Activated naive CD4-positive, alpha-beta T cell treated with anti-CD3 and anti-CD28 coated beads, Interleukin-2, amount 50 U/mL, for 24 hours (primary cell): ENCODE results near the gene IGLL5.

Experiments
- H3K27ac Mint-ChIP-seq: one replicate; pipeline ENCODE4 v1.8.0; 2021; ENCODE audit warnings: mild to moderate bottlenecking, mixed read lengths
- H3K27me3 Mint-ChIP-seq: one replicate; pipeline ENCODE4 v1.8.0; 2021; ENCODE audit warnings: mixed read lengths
- H3K36me3 Mint-ChIP-seq: one replicate; pipeline ENCODE4 v1.8.0; 2021; ENCODE audit warnings: mixed read lengths
- H3K4me1 Mint-ChIP-seq: one replicate; pipeline ENCODE4 v1.8.0; 2021; ENCODE audit warnings: mixed read lengths
- H3K4me3 Mint-ChIP-seq: one replicate; pipeline ENCODE4 v1.8.0; 2021; ENCODE audit warnings: mild to moderate bottlenecking, mixed read lengths
- H3K9me3 Mint-ChIP-seq: one replicate; pipeline ENCODE4 v1.8.0; 2021; ENCODE audit warnings: mixed read lengths

The IGLL5 gene

GRCh38 chr22:22887621-22888503 is at the start of gene IGLL5:
TSS of gene IGLL5 (plus strand) at chr22:22887816. CDS start at chr22:22888054, 238 bp downstream.
- no peaks in the 10 kb centered on the region for H3K36me3 Mint-ChIP-seq
- no peak within 1 kb of the TSS for H3K27ac Mint-ChIP-seq
- H3K9me3 Mint-ChIP-seq: no peaks in the 10 kb centered on the region
- H3K27me3 Mint-ChIP-seq: no peaks in the 10 kb centered on the region
- H3K4me3 Mint-ChIP-seq: no peak within 1 kb of the TSS
- H3K4me1 Mint-ChIP-seq: no peaks in the 10 kb centered on the region

- no peaks in the 10 kb centered on the region for H3K9me3 Mint-ChIP-seq
- H3K36me3 Mint-ChIP-seq: peaks cover 3% of the 10 kb centered on the region
- no peak overlapping the region for H3K4me3 Mint-ChIP-seq
- H3K27ac Mint-ChIP-seq: no peak overlapping the region
- peaks cover 23% of the 10 kb centered on the region for H3K4me1 Mint-ChIP-seq
- H3K27me3 Mint-ChIP-seq: no peaks in the 10 kb centered on the region
Measured at GRCh38 chr22:22838148-22838786, 49.3 kb upstream of the IGLL5 start.

GRCh38 chr22:22839570-22840314 is 47.9 kb upstream of the IGLL5 start:
- Mint-ChIP-seq H3K9me3 (no peaks in the 10 kb centered on the region), H3K36me3 (peaks cover 3% of the 10 kb centered on the region), H3K27ac (no peak overlapping the region), H3K4me1 (peaks cover 33% of the 10 kb centered on the region), H3K4me3 (no peak overlapping the region), H3K27me3 (no peaks in the 10 kb centered on the region)

- Mint-ChIP-seq H3K27me3 (no peaks in the 10 kb centered on the region), H3K4me3 (no peak overlapping the region), H3K36me3 (peaks cover 3% of the 10 kb centered on the region), H3K27ac (no peak overlapping the region), H3K4me1 (peaks cover 43% of the 10 kb centered on the region), H3K9me3 (no peaks in the 10 kb centered on the region)
Measured at GRCh38 chr22:22840780-22841179, 46.8 kb upstream of the IGLL5 start.

GRCh38 chr22:22841598-22841997 is 46.0 kb upstream of the IGLL5 start:
- H3K9me3 Mint-ChIP-seq: no peaks in the 10 kb centered on the region
- peaks cover 46% of the 10 kb centered on the region for H3K4me1 Mint-ChIP-seq
- peaks cover 3% of the 10 kb centered on the region for H3K36me3 Mint-ChIP-seq

GRCh38 chr22:22842085-22842484 is 45.5 kb upstream of the IGLL5 start:
- no peaks in the 10 kb centered on the region for H3K9me3 Mint-ChIP-seq
- H3K4me1 Mint-ChIP-seq: peaks cover 47% of the 10 kb centered on the region
- no peak overlapping the region for H3K27ac Mint-ChIP-seq
- no peaks in the 10 kb centered on the region for H3K27me3 Mint-ChIP-seq
- peaks cover 3% of the 10 kb centered on the region for H3K36me3 Mint-ChIP-seq
- no peak overlapping the region for H3K4me3 Mint-ChIP-seq

More at GRCh38 chr22:22841598-22841997, 46.0 kb upstream of the IGLL5 start:
- no peak overlapping the region for H3K4me3 Mint-ChIP-seq
- peak overlapping the region; percentile 13 for H3K27ac Mint-ChIP-seq
- H3K27me3 Mint-ChIP-seq: no peaks in the 10 kb centered on the region

GRCh38 chr22:22843848-22844247 is 43.8 kb upstream of the IGLL5 start:
- no peaks in the 10 kb centered on the region for H3K27me3 Mint-ChIP-seq
- H3K4me3 Mint-ChIP-seq: no peak overlapping the region
- peaks cover 53% of the 10 kb centered on the region for H3K4me1 Mint-ChIP-seq
- peaks cover 3% of the 10 kb centered on the region for H3K36me3 Mint-ChIP-seq
- no peak overlapping the region for H3K27ac Mint-ChIP-seq
- H3K9me3 Mint-ChIP-seq: no peaks in the 10 kb centered on the region

- H3K4me1 Mint-ChIP-seq: peaks cover 56% of the 10 kb centered on the region
- H3K9me3 Mint-ChIP-seq: no peaks in the 10 kb centered on the region
- no peak overlapping the region for H3K27ac Mint-ChIP-seq
- peaks cover 3% of the 10 kb centered on the region for H3K36me3 Mint-ChIP-seq
- no peak overlapping the region for H3K4me3 Mint-ChIP-seq
- H3K27me3 Mint-ChIP-seq: no peaks in the 10 kb centered on the region
Measured at GRCh38 chr22:22847241-22847640, 40.4 kb upstream of the IGLL5 start.

GRCh38 chr22:22848364-22848866 is 39.2 kb upstream of the IGLL5 start:
- Mint-ChIP-seq H3K27me3 (no peaks in the 10 kb centered on the region), H3K4me3 (no peak overlapping the region), H3K27ac (no peak overlapping the region), H3K36me3 (no peaks in the 10 kb centered on the region), H3K9me3 (no peaks in the 10 kb centered on the region), H3K4me1 (peaks cover 56% of the 10 kb centered on the region)

- Mint-ChIP-seq H3K9me3 (no peaks in the 10 kb centered on the region), H3K27me3 (no peaks in the 10 kb centered on the region), H3K4me1 (peaks cover 44% of the 10 kb centered on the region), H3K36me3 (no peaks in the 10 kb centered on the region), H3K27ac (no peak overlapping the region), H3K4me3 (no peak overlapping the region)
Measured at GRCh38 chr22:22849640-22850610, 37.7 kb upstream of the IGLL5 start.

- Mint-ChIP-seq H3K4me3 (no peak overlapping the region), H3K27ac (no peak overlapping the region), H3K9me3 (no peaks in the 10 kb centered on the region), H3K36me3 (no peaks in the 10 kb centered on the region), H3K4me1 (peaks cover 27% of the 10 kb centered on the region), H3K27me3 (no peaks in the 10 kb centered on the region)
Measured at GRCh38 chr22:22851969-22852368, 35.6 kb upstream of the IGLL5 start.

- Mint-ChIP-seq H3K4me1 (peaks cover 10% of the 10 kb centered on the region), H3K36me3 (no peaks in the 10 kb centered on the region), H3K4me3 (no peak overlapping the region), H3K27me3 (no peaks in the 10 kb centered on the region), H3K9me3 (no peaks in the 10 kb centered on the region), H3K27ac (no peak overlapping the region)
Measured at GRCh38 chr22:22853713-22854112, 33.9 kb upstream of the IGLL5 start.

- H3K4me3 Mint-ChIP-seq: no peak overlapping the region
- H3K27ac Mint-ChIP-seq: no peak overlapping the region
- no peaks in the 10 kb centered on the region for H3K27me3 Mint-ChIP-seq
- no peaks in the 10 kb centered on the region for H3K9me3 Mint-ChIP-seq
- H3K36me3 Mint-ChIP-seq: no peaks in the 10 kb centered on the region
- H3K4me1 Mint-ChIP-seq: peaks cover 4% of the 10 kb centered on the region
Measured at GRCh38 chr22:22854466-22854865, 33.1 kb upstream of the IGLL5 start.

- Mint-ChIP-seq H3K36me3 (no peaks in the 10 kb centered on the region), H3K9me3 (no peaks in the 10 kb centered on the region), H3K27me3 (no peaks in the 10 kb centered on the region), H3K27ac (no peak overlapping the region), H3K4me1 (peaks cover 3% of the 10 kb centered on the region), H3K4me3 (no peak overlapping the region)
Measured at GRCh38 chr22:22855085-22855484, 32.5 kb upstream of the IGLL5 start.
